GM21786 (cell line): ENCODE measurements around the gene EPM2A.

Source experiments
- ATAC-seq: cut with Tn5 transposase; IDR thresholded peaks from one replicate; pipeline ENCODE4 v1.9.1; 2021; ENCODE audit not compliant: unreplicated experiment

Gene EPM2A

DNA sequence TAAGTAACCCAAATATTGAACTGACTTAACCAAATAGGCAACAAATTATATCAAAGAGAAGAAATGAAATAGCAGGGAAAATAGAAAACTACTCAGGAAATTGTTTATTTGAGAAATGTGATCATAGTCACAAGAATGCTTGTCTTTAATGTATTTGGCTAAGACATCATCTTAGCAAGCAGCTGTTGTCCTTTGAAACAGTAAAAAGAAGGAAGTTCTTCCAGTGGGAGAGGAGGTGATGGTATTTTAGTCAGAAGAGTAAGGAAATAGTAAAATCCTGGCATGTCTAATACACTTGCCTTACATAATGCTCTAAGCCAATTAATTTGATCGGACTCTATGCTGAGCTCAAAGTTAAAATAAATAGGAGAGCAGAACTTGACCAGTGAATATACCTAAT, 126.5 kb downstream of the EPM2A start:
- no peak for ATAC-seq

DNA sequence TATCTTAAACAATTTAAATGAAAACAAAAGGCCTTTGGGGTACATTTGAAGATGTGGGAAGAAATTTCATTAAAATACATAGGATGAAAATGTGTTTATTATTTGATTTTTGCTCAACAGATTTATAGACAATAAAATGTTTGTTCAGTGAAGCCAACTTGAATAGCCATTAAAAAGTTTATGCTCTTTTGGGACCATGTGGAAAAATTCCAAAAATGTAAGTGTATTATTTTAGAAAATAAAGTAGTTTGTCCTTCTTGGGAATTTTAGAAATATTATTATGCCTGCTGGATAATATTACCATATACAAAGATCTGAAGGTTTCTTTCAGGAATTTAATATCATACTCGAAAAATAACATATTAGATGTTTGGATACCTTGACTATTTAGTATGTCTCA, 131.3 kb downstream of the EPM2A start:
- no peak for ATAC-seq

DNA sequence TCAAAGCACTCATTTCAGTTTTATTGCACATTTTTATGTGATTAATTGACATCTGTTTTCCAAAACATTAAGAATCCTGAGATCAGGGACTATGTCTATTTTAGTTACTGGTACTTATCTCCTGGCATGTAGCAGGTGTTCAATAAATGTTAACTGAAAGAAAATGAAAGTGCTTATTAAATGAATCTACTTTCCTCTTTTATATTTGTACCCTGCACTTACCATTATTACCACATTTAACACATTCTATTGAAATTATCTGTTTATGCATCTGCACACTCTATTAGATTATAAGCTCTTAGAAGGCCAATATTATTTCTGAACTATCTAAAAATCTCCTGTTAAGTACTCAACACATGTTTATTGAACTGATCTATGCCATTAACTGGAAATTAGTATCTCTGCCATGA, 131.9 kb downstream of the EPM2A start:
- no peak for ATAC-seq

DNA sequence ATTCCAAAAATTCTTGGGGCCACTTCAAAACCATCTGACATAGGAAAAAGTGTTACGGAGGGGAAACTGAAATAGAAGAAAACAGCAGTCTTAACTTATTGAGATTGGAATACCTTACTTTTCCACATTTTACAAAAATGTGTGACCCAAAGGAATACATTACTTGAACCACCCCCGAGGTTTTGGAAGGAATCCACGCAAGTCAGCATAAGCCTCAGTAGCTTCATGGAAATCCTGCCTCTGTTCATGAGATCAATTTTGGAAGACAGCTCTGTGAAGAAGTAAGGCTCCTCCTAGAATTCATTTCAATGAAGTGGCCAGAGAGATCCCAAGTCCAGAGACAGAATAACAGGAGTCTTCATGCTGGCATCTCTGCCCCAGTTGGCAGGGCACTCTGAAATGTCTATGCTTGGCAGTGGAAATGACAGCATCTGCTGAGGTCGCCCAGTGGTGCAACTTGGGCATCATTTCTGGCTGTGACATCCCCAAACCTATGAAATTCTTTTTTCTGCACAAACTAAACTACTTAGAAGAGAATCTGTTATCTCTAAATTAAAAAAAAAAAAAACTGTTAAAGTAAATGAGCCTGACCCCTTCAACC, 132.5 kb downstream of the EPM2A start:
- ATAC-seq, result no peak

DNA sequence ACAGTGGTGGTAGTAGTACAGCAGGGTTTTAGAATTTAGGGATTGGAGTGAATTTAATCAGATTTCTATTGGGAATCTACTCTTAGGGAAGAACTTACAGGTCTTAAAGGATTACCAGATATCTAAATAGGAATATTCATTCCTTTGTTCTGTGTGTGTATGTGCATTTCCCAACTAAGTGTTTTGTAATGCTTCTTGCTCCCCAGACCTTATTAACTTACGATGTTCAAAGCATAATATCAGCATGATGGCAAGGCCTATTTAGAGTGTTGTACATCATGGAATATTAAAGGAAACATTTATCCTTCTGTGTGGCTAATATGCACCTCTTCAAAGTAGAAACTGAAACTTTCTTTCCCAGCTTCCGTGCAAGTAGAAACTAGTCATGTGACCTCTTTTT, 133.9 kb downstream of the EPM2A start:
- ATAC-seq, result no peak

DNA sequence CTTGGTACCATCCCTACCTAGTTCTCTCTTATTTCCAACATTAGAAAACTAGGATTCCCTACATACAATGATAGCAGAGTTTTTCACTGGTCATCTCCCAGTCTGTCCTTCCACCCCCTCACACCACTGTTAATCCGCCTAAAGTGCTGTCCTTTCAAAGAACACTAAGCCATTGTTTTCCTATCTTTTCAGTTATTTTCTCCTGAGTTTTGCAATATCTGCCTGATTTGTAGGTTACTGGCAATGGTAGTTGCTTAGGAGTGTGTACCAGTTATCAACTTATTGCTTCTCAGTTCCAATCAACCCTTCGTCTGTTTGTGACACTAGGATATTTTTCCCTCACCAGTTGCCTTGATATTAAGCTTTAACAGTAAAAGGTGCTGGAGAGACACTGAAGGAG, 135.0 kb downstream of the EPM2A start:
- ATAC-seq, result no peak

DNA sequence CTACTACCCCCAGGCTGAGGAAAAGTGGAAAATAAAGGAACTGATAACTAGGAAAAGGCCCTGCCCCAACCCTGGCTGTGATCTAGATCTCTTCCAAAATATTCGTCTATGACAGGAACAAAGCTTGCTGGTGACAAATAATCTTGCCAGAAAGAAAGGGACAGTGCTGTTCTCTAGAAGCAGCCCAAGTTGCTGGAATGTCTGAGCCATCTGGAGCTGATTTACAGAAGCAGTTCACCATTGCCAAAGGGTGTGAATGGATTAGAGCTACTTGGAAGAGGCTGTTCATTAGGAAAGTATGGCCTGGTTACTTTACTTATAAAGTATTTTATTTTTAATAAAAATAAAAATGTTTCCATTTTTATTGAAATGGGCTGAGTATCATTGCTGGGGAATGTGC, 146.3 kb downstream of the EPM2A start:
- ATAC-seq, result no peak

DNA sequence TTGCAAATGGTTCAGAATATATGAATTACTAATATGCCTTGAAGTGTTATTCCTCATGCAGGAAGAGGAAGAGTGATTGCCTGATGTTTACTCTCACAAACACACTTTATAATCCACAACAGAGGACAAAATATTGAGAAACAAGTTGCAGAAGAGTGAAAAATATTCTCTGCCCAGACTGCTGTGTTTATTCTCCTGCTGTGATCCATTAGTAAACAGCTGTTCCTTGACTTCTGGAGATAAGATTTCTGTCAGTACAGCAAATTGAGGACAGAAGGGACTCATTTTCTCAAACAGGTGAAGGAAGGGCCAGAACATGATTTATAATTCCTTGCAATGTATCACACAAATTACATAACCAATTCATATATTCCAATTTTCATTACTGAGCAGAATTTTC, 148.0 kb downstream of the EPM2A start:
- no peak for ATAC-seq

DNA sequence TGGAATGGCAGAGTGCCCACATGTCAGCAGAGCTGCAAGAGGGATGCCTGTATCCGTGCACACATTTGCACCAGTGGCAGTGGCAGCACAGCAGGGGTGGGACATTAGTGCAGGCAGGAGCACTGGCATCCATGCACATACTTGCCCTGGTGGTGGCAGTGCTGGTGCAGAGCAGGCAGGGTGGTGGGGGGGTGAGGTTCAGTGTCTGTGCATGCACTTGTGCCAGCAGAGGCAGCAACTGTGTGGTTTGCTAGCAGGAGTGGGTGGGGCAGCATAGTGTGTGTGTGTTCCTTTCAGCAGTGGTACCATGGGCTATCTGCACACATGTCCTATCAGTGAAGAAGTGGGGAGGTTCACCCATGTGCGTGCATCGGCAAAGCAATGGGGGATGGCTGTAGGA, 151.6 kb downstream of the EPM2A start:
- no peak for ATAC-seq
